ENCODE results near the gene CRYBG1. TPM values are rescaled to one million over a fixed set of nuclear protein-coding genes. Genes with fewer than 3 reads are reported as not detected.

Gene CRYBG1
- total and polyA plus RNA-seq, 2 of the 13 experiments (the other 11 are each of a cell fraction or from before 2014, with no cell fraction given): 10.1 to 21.9 TPM

GRCh38 chr6:106557837-106558236 lies 197.3 kb downstream of the CRYBG1 start (continued):
- TF ChIP-seq ZNF784 (CRISPR knock-in tag; IDR thresholded peaks at IDR 0.05; ENCODE audit: borderline replicate concordance): no peak
- TF ChIP-seq LRRFIP1 (CRISPR knock-in tag; conservative IDR thresholded peaks at IDR 0.05): no peak
- no peak for TF ChIP-seq TEAD3 (CRISPR knock-in tag; optimal IDR thresholded peaks at IDR 0.05; ENCODE audit: borderline replicate concordance)
- no peak for TF ChIP-seq AHDC1 (CRISPR knock-in tag; IDR thresholded peaks at IDR 0.05; ENCODE audit: borderline replicate concordance)
- no peak for TF ChIP-seq ATF4 (CRISPR knock-in tag; IDR thresholded peaks at IDR 0.05)
- TF ChIP-seq ZNF263 (CRISPR knock-in tag; IDR thresholded peaks at IDR 0.05): no peak
- TF ChIP-seq NFE2L1 (CRISPR knock-in tag; IDR thresholded peaks at IDR 0.05; ENCODE audit: borderline replicate concordance): no peak
- TF ChIP-seq SOX5 (CRISPR knock-in tag; IDR thresholded peaks at IDR 0.05; ENCODE audit: borderline replicate concordance): peak; percentile 97
- 0 out of 2 replicates have a peak, but pooled peaks have one; percentile 37 for TF ChIP-seq PPARG (CRISPR knock-in tag; conservative IDR thresholded peaks at IDR 0.05)
- no peak for TF ChIP-seq ZNF773 (CRISPR knock-in tag; IDR thresholded peaks at IDR 0.05; ENCODE audit: borderline replicate concordance)
- peak; percentile 36; the same call in 1 of the 2 replicates for TF ChIP-seq ELF3 (CRISPR knock-in tag; IDR thresholded peaks at IDR 0.05)
- TF ChIP-seq SRF (IDR thresholded peaks at IDR 0.05; ENCODE audit: low read depth, low read length): no peak
- no peak for TF ChIP-seq XBP1 (CRISPR knock-in tag; IDR thresholded peaks at IDR 0.05)
- TF ChIP-seq ZNF558 (CRISPR knock-in tag; IDR thresholded peaks at IDR 0.05; ENCODE audit: borderline replicate concordance): no peak
- TF ChIP-seq SRSF1 (optimal IDR thresholded peaks at IDR 0.05; ENCODE audit: low read depth, low read length): no peak
